Stimulated activated CD8-positive, alpha-beta memory T cell treated with anti-CD3 and anti-CD28 coated beads, Interleukin-12 subunit alpha, Interleukin-12 subunit beta, amount 100 ng/mL, for 24 hours (primary cell): Measurements from ENCODE around the gene CDC45.

Experiments used
- DNase-seq: peaks from one replicate; pipeline ENCODE4 v3.0.0-alpha.2; 2020; ENCODE audit errors: extremely low read depth

The CDC45 gene

GRCh38 chr22:19559956-19560355, 80.2 kb downstream of the CDC45 start:
- DNase-seq = no peak

GRCh38 chr22:19565382-19566278, 85.9 kb downstream of the CDC45 start:
- no peak for DNase-seq

DNA sequence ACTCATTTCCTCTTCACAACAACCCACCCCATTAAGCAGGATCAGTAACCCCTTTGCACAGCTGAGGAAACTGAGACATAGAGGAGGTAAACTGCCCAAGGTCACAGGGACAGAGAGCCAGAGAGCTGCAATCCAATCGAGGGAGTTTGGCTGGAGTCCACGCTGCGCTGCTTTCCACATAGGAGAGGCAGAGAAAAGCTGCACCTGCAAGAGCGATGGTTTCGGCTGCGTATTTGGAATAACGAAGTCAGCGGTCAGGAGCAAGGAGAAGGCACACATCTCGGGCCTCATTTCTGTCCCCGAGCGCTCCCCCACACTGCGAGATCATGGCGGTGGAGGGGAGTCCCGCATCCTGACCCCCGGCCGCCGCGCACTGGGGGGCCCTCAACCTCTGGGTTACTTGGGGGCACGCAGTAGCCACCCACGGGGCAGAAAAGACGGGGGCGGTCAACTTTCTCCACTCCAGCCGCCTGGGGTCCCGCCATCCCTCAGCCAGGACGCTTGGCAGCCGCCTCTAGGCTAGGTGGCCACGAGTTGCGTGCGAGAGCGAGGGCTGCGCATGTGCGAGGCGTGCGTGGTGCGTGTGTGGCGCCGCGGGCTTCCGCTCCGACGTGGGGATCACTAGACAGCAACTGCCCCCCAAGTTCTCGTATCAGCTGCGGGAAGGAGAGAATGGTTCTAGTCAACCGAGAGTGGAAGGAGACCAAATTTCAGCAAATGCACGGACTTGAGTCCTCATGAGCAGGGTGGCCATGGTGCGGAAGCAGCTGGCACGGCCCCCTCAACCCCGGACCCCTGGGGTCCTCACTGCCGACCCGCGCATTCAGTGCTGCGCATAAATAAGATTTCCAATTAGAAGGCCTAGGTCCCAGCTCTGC, 86.8 kb downstream of the CDC45 start:
- no peak for DNase-seq

- DNase-seq = no peak
Measured at GRCh38 chr22:19567157-19568009, 87.7 kb downstream of the CDC45 start.

DNA sequence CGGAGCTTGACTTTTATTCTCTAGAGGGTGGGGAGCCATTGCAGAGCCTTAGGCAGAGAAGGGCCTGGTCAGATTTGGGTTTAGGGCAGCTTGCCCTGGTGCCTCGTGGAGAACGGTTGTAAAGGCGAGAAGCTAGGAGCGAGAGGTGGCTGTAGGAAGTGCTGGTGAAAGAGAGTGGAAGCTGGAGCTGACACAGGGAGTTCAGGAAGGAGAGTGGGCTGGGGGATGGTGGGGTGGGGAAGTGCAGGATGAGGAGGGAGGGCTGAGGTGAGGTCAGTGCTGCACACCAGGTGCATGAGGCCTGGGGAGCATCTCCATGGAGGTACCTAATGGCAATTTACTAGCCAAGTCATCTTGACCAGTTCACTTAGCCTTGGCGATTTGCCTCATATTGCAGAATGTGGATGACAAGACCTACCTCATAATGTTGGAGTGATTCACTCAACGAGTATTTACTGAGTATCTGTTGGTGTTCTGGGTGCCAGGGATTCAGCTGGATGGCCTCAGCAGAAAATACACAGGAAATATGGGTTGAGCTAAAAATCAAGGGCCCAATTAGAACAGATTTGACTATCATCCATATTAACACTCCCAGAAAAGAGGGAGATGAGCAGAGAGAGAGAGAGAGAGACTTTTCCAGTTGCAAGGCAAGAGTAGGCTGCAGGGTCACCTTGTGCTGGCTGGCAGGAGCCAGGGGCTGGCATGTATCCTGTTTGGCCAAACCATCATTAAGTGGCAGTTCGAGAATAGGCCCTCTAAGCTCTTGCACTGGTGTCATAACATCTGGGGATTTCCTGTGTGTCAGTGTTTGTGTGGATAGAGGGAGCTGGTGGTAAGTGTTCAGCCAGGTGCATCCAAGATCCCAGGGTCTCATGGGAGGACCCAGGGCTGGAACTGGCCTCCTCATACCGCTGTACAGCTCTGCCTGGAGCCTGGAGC, 88.9 kb downstream of the CDC45 start:
- DNase-seq = no peak

DNA sequence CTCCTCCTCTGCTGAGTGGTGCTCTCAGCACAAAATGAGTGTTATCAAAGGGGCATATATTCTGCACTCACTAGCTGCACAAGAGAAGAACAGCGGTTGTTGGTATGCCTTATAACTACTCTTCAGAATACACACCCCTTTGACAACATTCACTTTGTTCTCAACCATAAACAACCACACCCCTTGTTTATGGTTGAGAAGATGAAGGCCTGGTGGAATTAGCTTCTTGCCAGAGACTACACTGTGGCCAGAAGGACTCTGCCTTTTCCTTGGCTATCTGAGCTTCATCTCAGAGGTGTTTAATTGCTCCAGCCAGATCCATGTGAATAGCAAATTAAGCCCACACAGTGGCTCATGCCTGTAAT, 89.5 kb downstream of the CDC45 start:
- DNase-seq = no peak

DNA sequence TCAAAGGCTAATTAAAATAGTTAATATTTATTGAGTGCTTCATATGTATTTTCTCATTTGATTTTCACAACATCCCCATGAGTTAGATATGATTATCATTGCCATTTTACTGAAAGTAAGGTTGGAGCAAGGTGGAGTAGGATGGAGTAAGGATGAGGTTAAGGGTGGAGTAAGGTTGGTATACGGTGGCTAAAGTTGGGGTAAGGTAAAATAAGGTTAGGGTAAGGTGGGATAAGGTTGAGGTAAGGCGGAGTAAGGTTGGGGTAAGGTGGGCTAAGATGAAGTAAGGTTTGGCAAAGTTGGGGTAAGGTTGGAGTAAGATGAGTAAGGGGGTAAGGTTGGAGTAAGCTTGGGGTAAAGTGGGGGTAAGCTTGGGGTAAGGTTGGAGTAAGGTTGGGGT, 90.3 kb downstream of the CDC45 start:
- no peak for DNase-seq
